Adipose tissue (tissue), 3 donors: ENCODE data around the gene PNPLA4. TPM values are rescaled to one million over a fixed set of nuclear protein-coding genes. Genes with fewer than 3 reads are reported as not detected.

ENCODE experiments used
- H3K27ac ChIP-seq: one replicate; pipeline ENCODE4 v1.5.1; 2013; ENCODE audit warnings: low read depth, low read length
- WGBS, 3 donors: extraction: QIAGEN DNeasy Blood & Tissue Kit; methylation state at CpG; one replicate each; pipeline ENCODE4 v1.1.7; 2013; 5-methylcytosine and 5-hydroxymethylcytosine counted together
- polyA plus RNA-seq, 3 donors: library from polyadenylated mRNA; stranded (reverse); fragments of 200-250 nt; gene quantifications; one replicate each; pipeline ENCODE4 v1.2.3, GENCODE V29; 2013
- donor health status: healthy with polysubstance abuse.
- donor health status: Bipolar disorder and iron deficiency.
- donor health status: healthy.

PNPLA4 gene
- polyA plus RNA-seq, 3 donors, result 11.3 to 24.0 (median 19.3) TPM

DNA sequence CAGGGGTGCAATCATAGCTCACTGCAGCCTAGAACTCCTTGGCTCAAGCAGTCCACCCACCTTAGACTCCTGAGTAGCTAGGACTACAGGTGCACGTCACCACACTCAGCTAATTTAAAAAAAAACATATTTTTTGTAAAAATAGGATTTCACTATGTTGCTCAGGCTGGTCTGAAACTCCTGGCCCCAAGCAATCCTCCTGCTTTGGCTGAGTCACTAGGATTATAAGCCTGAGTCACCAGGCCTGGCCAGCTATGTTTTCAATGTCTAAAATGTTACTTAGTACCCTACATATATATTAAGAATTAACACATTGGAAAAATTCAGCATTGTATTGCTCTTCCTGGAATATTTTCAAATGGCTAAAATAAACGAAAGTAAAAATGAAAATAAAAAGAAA, 37.5 kb downstream of the PNPLA4 start:
- H3K27ac ChIP-seq, result no peak overlapping the region
- WGBS, 3 donors, result 73 to 85% (median 79%) methylated on average over 2 of the region's 2 CpGs

DNA sequence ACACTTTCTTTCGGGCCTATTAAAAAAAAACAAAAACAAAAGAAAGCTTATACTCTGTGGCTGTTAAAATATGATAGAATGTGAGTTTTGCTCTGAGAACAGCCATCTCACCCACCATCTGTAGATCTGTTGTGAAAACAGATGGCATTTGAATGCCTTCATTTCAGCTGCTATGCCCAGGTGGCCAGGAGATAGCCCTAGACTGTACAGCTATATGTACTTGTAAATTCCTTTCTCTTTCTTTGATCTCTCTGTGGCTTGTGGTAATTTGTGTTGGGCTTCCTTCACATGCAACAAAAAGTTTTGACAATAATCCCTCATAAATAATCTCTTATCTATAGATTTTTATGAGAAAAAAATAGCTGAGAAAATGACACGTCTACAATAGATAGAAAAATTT, 38.1 kb downstream of the PNPLA4 start:
- 60 to 79% (median 78%) methylated on average over 2 of the region's 2 CpGs for WGBS, 3 donors
- no peak overlapping the region for H3K27ac ChIP-seq

DNA sequence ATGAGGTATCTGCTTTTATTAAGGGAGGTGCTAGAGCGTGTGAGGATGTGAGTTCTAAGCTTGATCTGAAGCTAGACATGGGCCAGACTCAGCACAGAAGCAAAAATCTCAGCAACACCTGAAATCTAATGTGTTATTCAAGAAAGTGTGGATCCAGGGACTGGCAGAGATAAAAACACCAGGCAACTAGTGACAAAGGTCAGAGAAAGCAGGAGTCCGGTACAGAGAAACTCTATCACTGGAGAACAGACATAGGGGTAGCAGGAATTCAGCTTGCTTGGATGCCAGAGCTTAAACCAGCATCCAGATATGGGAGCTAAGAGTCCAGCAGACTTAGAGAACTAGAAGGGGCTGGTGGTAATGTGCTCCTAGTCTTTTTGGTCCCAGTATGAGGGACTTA, 50.3 kb downstream of the PNPLA4 start:
- 65 to 90% (median 83%) methylated on average over 2 of the region's 2 CpGs for WGBS, 3 donors
- H3K27ac ChIP-seq, result no peak overlapping the region

DNA sequence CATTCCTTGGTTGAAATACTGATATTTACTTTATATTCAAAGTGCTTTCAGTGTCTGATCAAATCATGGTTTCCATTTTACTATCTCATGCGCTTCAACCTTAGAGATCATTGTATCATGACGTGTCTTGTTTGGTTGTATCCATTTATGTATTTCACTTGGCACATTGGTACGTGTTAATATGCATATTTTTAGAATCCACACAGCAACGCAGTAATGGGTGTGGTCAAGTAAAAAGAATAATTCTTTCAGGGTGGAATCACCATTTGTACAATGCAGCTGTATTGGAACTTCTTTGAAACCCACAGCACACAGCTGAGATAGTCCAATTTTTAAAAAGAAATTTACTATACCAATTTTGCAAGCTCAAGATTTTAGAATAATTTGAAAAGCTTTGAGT, 55.2 kb downstream of the PNPLA4 start:
- WGBS, 3 donors, result 71 to 80% (median 71%) methylated on average over 4 of the region's 4 CpGs
- H3K27ac ChIP-seq, result no peak overlapping the region

DNA sequence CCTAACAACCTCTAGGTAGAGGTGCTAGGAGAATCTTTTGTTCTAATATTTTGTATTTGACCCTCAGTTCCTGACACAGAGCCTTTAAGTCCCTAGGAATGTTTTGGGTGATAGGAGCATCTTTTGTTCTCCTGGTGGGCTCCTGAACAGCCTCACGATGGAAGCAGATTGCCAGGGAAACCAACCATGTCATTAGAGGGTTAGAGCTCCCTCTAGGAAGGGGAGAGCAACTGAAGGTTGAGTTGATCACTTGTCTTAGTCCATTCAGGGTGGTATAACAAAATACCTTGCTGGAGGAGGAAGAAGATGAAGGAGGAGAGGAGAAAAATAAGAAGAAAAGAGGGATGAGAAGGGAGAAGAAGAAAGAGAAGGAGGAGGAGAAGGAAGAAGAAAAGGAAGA, 75.0 kb downstream of the PNPLA4 start:
- no peak overlapping the region for H3K27ac ChIP-seq
- WGBS, 3 donors, result 8 to 22% (median 19%) methylated on average over 1 of the region's 1 CpG

Other genes starting within 250 kb of the PNPLA4 start
- gene VCX, start 84.2 kb downstream of the PNPLA4 start, polyA plus RNA-seq, result not detected
- gene VCX2, start 243.9 kb upstream of the PNPLA4 start, polyA plus RNA-seq, result not detected